ENCODE data around the gene SLC35B1.
"Not testable (repeated sequence)": the region's sequence is repeated elsewhere in the genome, so short reads cannot be mapped to it uniquely, and the experiment has no call there.

Gene SLC35B1

DNA sequence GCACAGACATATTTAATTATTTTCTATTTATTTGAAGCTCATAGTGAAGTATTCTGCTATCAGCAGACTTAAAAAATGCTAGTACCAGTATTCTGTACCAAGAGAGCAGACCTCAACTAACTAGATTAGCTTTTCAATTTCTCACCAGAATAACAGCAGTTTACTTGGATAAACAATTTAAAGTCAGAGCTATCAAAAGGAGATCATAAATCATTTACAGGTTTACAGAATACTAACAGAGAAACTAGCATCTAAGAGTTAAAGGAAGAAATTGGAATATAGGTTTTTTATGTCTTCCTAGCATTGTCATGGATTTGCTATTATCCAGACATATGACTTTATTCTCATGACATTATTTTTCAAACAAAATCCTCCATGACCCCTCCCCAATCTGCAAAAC lies 33.3 kb downstream of the SLC35B1 start:
- no peak overlapping the region for H3K56ac ChIP-seq (ENCODE audit: low read length)
- H3K79me1 ChIP-seq (ENCODE audit: low read length), result peaks cover 2% of the 10 kb centered on the region
- H3K27me3 ChIP-seq (ENCODE audit: insufficient read depth, low read length, poor library complexity), result no peaks in the 10 kb centered on the region
- no peak overlapping the region for H3K23ac ChIP-seq (ENCODE audit: low read length)
- H3K27ac ChIP-seq (ENCODE audit: low read depth, low read length), result no peak overlapping the region
- no peak overlapping the region for H2BK5ac ChIP-seq (ENCODE audit: low read length)
- H2BK15ac ChIP-seq (replicated peaks; ENCODE audit: low read depth), result no peak overlapping the region
- no peak overlapping the region for H3K4me2 ChIP-seq (ENCODE audit: low read length)
- no peak overlapping the region for H4K8ac ChIP-seq (ENCODE audit: low read depth, low read length)
- no peak overlapping the region for H2AK5ac ChIP-seq (ENCODE audit: low read length)
- no peak overlapping the region for H4K5ac ChIP-seq (ENCODE audit: low read length)
- H3K36me3 ChIP-seq (ENCODE audit: control insufficient read depth, insufficient read depth, low read length), result no peaks in the 10 kb centered on the region
- H3K9ac ChIP-seq (ENCODE audit: low read length), result no peak overlapping the region
- no peak for DNase-seq
- H3K4ac ChIP-seq (ENCODE audit: low read depth, low read length), result no peak overlapping the region
- H3K79me2 ChIP-seq (ENCODE audit: control insufficient read depth, insufficient read depth, low read length), result peaks cover 15% of the 10 kb centered on the region
- H3K18ac ChIP-seq (ENCODE audit: low read length), result no peak overlapping the region
- H3K4me1 ChIP-seq (ENCODE audit: control insufficient read depth, low read depth, low read length), result no peaks in the 10 kb centered on the region
- H2BK120ac ChIP-seq (ENCODE audit: low read depth, low read length), result no peak overlapping the region
- H3K4me3 ChIP-seq (ENCODE audit: low read length), result no peak overlapping the region

DNA sequence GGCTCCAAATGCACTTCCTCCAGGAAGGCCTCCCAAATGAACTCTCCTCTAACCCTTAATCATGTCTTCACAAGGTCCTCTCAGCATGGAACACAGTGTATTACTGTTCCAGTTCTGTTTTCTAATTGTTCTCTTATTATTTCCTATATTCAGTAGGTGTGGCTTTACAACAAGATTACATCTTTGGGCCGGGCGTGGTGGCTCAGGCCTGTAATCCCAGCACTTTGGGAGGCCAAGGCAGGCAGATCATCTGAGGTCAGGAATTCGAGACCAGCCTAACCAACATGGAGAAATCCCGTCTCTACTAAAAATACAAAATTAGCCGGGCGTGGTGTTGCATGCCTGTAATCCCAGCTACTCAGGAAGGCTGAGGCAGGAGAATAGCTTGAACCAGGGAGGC lies 34.1 kb downstream of the SLC35B1 start:
- H4K8ac ChIP-seq (ENCODE audit: low read depth, low read length); H3K4ac ChIP-seq (ENCODE audit: low read depth, low read length); H3K9ac ChIP-seq (ENCODE audit: low read length); H3K4me1 ChIP-seq (ENCODE audit: control insufficient read depth, low read depth, low read length); H3K4me3 ChIP-seq (ENCODE audit: low read length); H3K27ac ChIP-seq (ENCODE audit: low read depth, low read length); H2BK5ac ChIP-seq (ENCODE audit: low read length); H3K79me1 ChIP-seq (ENCODE audit: low read length); H3K23ac ChIP-seq (ENCODE audit: low read length); H2BK120ac ChIP-seq (ENCODE audit: low read depth, low read length); DNase-seq; H3K27me3 ChIP-seq (ENCODE audit: insufficient read depth, low read length, poor library complexity); H3K56ac ChIP-seq (ENCODE audit: low read length); H2AK5ac ChIP-seq (ENCODE audit: low read length); H3K36me3 ChIP-seq (ENCODE audit: control insufficient read depth, insufficient read depth, low read length); H3K18ac ChIP-seq (ENCODE audit: low read length); H3K4me2 ChIP-seq (ENCODE audit: low read length); H4K5ac ChIP-seq (ENCODE audit: low read length); H2BK15ac ChIP-seq (replicated peaks; ENCODE audit: low read depth): not testable (repeated sequence)
- peaks cover 15% of the 10 kb centered on the region for H3K79me2 ChIP-seq (ENCODE audit: control insufficient read depth, insufficient read depth, low read length)
- no CpG with 5 or more reads among the region's 6 CpGs for WGBS (ENCODE audit: extremely low coverage, insufficient coverage, low lambda C conversion rate)

DNA sequence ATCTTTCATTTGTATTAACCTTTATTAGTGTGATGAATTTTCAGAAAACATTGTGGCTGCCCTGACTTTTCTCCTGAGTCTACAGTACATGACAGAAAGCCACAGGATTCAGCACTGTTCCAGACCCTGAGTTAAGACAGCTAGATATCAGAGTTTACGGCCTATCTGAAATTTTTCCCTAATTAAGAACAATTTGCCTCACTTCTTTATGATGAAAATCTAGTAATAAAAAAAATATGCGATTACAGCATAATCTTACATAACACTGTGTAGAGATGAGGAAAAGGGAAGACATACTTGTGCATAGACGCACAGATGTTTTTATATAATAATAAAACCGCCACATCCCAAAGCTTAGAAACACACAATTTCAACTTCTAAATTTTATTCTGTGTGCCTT lies 37.1 kb downstream of the SLC35B1 start:
- Histone ChIP-seq H4K8ac (ENCODE audit: low read depth, low read length) (no peak overlapping the region), H3K27me3 (ENCODE audit: insufficient read depth, low read length, poor library complexity) (no peaks in the 10 kb centered on the region), H3K4me3 (ENCODE audit: low read length) (no peak overlapping the region), H4K5ac (ENCODE audit: low read length) (no peak overlapping the region), H3K23ac (ENCODE audit: low read length) (no peak overlapping the region), H2BK120ac (ENCODE audit: low read depth, low read length) (no peak overlapping the region), H2AK5ac (ENCODE audit: low read length) (no peak overlapping the region), H3K9ac (ENCODE audit: low read length) (no peak overlapping the region), H3K27ac (ENCODE audit: low read depth, low read length) (no peak overlapping the region), H2BK15ac (replicated peaks; ENCODE audit: low read depth) (no peak overlapping the region), H3K79me1 (ENCODE audit: low read length) (no peaks in the 10 kb centered on the region), H3K36me3 (ENCODE audit: control insufficient read depth, insufficient read depth, low read length) (no peaks in the 10 kb centered on the region), H3K4me2 (ENCODE audit: low read length) (no peak overlapping the region), H3K56ac (ENCODE audit: low read length) (no peak overlapping the region), H3K4me1 (ENCODE audit: control insufficient read depth, low read depth, low read length) (no peaks in the 10 kb centered on the region), H3K4ac (ENCODE audit: low read depth, low read length) (no peak overlapping the region), H3K18ac (ENCODE audit: low read length) (no peak overlapping the region), H2BK5ac (ENCODE audit: low read length) (no peak overlapping the region), H3K79me2 (ENCODE audit: control insufficient read depth, insufficient read depth, low read length) (peaks cover 2% of the 10 kb centered on the region)
- WGBS (ENCODE audit: extremely low coverage, insufficient coverage, low lambda C conversion rate), result no CpG with 5 or more reads among the region's 4 CpGs
- no peak for DNase-seq

DNA sequence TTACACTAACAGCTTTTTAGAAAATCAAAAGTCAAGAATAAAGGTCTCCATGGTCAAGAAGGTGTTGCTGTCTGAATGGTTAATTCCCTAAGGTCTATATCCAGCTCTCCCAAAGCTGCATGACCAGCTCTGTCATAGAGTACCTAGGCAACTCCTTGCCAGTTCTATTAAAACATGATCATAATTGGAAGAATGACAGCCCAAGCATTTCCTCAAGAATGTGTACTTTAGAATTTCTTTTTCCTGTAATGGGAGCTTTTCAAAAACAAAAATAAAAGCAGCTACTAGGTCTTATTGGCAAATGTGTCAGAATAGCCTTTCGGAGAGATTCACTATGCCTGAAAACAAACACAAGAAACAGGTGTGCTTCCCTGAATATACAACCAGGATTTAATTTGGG lies 37.8 kb downstream of the SLC35B1 start:
- H4K5ac ChIP-seq (ENCODE audit: low read length), result no peak overlapping the region
- H3K4me1 ChIP-seq (ENCODE audit: control insufficient read depth, low read depth, low read length), result no peaks in the 10 kb centered on the region
- DNase-seq, result no peak
- peaks cover 2% of the 10 kb centered on the region for H3K79me2 ChIP-seq (ENCODE audit: control insufficient read depth, insufficient read depth, low read length)
- H2AK5ac ChIP-seq (ENCODE audit: low read length), result no peak overlapping the region
- H3K36me3 ChIP-seq (ENCODE audit: control insufficient read depth, insufficient read depth, low read length), result no peaks in the 10 kb centered on the region
- H2BK15ac ChIP-seq (replicated peaks; ENCODE audit: low read depth), result no peak overlapping the region
- no peak overlapping the region for H4K8ac ChIP-seq (ENCODE audit: low read depth, low read length)
- no CpG with 5 or more reads among the region's 1 CpG for WGBS (ENCODE audit: extremely low coverage, insufficient coverage, low lambda C conversion rate)
- H3K4me2 ChIP-seq (ENCODE audit: low read length), result no peak overlapping the region
- H3K27ac ChIP-seq (ENCODE audit: low read depth, low read length), result no peak overlapping the region
- H2BK120ac ChIP-seq (ENCODE audit: low read depth, low read length), result no peak overlapping the region
- H3K79me1 ChIP-seq (ENCODE audit: low read length), result no peaks in the 10 kb centered on the region
- H3K56ac ChIP-seq (ENCODE audit: low read length), result no peak overlapping the region
- H3K4ac ChIP-seq (ENCODE audit: low read depth, low read length), result no peak overlapping the region
- no peak overlapping the region for H3K4me3 ChIP-seq (ENCODE audit: low read length)
- H3K18ac ChIP-seq (ENCODE audit: low read length), result no peak overlapping the region
- H3K9ac ChIP-seq (ENCODE audit: low read length), result no peak overlapping the region
- no peaks in the 10 kb centered on the region for H3K27me3 ChIP-seq (ENCODE audit: insufficient read depth, low read length, poor library complexity)
- no peak overlapping the region for H3K23ac ChIP-seq (ENCODE audit: low read length)
- H2BK5ac ChIP-seq (ENCODE audit: low read length), result no peak overlapping the region

DNA sequence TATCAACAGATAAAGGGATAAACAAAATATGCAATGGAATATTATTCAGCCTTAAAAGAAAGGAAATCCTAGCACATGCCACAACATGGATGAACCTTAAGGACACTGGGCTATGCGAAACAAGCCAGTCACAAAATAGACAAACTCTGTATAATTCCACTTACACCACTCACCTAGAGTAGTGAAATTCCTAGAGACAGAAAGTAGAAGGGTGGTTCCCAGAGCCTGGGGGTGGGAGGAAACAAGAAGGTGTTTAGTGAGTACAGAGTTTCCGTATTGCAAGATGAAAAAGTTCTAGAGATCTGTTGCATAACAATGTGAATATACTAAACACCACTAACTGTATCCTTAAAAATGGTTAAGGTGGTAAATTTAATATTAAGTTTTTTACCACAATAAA lies 39.9 kb downstream of the SLC35B1 start:
- no peak overlapping the region for H3K18ac ChIP-seq (ENCODE audit: low read length)
- no peak overlapping the region for H4K8ac ChIP-seq (ENCODE audit: low read depth, low read length)
- H2BK120ac ChIP-seq (ENCODE audit: low read depth, low read length), result no peak overlapping the region
- no peak overlapping the region for H2BK5ac ChIP-seq (ENCODE audit: low read length)
- H2BK15ac ChIP-seq (replicated peaks; ENCODE audit: low read depth), result no peak overlapping the region
- H3K4ac ChIP-seq (ENCODE audit: low read depth, low read length), result no peak overlapping the region
- no peak overlapping the region for H3K56ac ChIP-seq (ENCODE audit: low read length)
- H3K36me3 ChIP-seq (ENCODE audit: control insufficient read depth, insufficient read depth, low read length), result no peaks in the 10 kb centered on the region
- H4K5ac ChIP-seq (ENCODE audit: low read length), result no peak overlapping the region
- no peak overlapping the region for H3K4me3 ChIP-seq (ENCODE audit: low read length)
- H3K27me3 ChIP-seq (ENCODE audit: insufficient read depth, low read length, poor library complexity), result no peaks in the 10 kb centered on the region
- H3K9ac ChIP-seq (ENCODE audit: low read length), result no peak overlapping the region
- no peak overlapping the region for H3K4me2 ChIP-seq (ENCODE audit: low read length)
- no peak overlapping the region for H3K27ac ChIP-seq (ENCODE audit: low read depth, low read length)
- H3K23ac ChIP-seq (ENCODE audit: low read length), result no peak overlapping the region
- H2AK5ac ChIP-seq (ENCODE audit: low read length), result no peak overlapping the region
- DNase-seq, result no peak
- WGBS (ENCODE audit: extremely low coverage, insufficient coverage, low lambda C conversion rate), result no CpG with 5 or more reads among the region's 2 CpGs
- peaks cover 6% of the 10 kb centered on the region for H3K79me1 ChIP-seq (ENCODE audit: low read length)
- H3K79me2 ChIP-seq (ENCODE audit: control insufficient read depth, insufficient read depth, low read length), result peaks cover 4% of the 10 kb centered on the region
- no peaks in the 10 kb centered on the region for H3K4me1 ChIP-seq (ENCODE audit: control insufficient read depth, low read depth, low read length)

DNA sequence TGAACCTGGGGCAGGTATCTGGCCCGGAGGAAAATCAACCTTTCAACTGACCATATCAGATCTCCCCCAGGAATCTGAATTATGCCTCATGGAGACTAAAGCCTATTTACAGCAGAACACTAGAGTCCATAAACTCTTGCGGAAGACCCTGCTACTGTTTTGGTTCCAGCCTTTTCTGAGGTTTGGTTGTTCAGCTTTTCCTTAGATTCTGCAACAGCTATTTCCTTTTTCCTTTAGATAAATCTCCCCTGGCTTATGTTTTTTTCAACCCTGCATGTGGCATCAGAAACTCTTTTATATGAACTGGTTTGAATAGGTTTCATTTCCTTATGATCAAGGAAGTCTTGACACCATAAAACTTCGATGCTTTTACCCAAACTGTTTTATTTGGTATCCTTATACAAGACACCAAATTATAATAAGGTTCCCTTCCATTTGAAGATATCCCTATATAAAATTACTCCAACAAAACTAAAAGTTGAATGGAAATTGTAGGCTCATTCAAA lies 43.0 kb downstream of the SLC35B1 start:
- no peak for DNase-seq
- Histone ChIP-seq H3K9ac (ENCODE audit: low read length) (no peak overlapping the region), H3K4me2 (ENCODE audit: low read length) (no peak overlapping the region), H3K18ac (ENCODE audit: low read length) (no peak overlapping the region), H3K4me3 (ENCODE audit: low read length) (no peak overlapping the region), H3K36me3 (ENCODE audit: control insufficient read depth, insufficient read depth, low read length) (no peaks in the 10 kb centered on the region), H2BK5ac (ENCODE audit: low read length) (no peak overlapping the region), H3K23ac (ENCODE audit: low read length) (no peak overlapping the region), H3K79me1 (ENCODE audit: low read length) (peaks cover 14% of the 10 kb centered on the region), H3K4me1 (ENCODE audit: control insufficient read depth, low read depth, low read length) (no peaks in the 10 kb centered on the region), H2BK120ac (ENCODE audit: low read depth, low read length) (no peak overlapping the region), H3K27ac (ENCODE audit: low read depth, low read length) (no peak overlapping the region), H4K8ac (ENCODE audit: low read depth, low read length) (no peak overlapping the region), H2AK5ac (ENCODE audit: low read length) (no peak overlapping the region), H2BK15ac (replicated peaks; ENCODE audit: low read depth) (no peak overlapping the region), H3K27me3 (ENCODE audit: insufficient read depth, low read length, poor library complexity) (no peaks in the 10 kb centered on the region), H3K4ac (ENCODE audit: low read depth, low read length) (no peak overlapping the region), H3K56ac (ENCODE audit: low read length) (no peak overlapping the region), H3K79me2 (ENCODE audit: control insufficient read depth, insufficient read depth, low read length) (peaks cover 5% of the 10 kb centered on the region), H4K5ac (ENCODE audit: low read length) (no peak overlapping the region)
- no CpG with 5 or more reads among the region's 3 CpGs for WGBS (ENCODE audit: extremely low coverage, insufficient coverage, low lambda C conversion rate)

Data from mesendoderm (in vitro differentiated cells).